Measurements from ENCODE around the gene BBS1. TPM values are rescaled to one million over a fixed set of nuclear protein-coding genes. Genes with fewer than 3 reads are reported as not detected.

The BBS1 gene
- total and polyA plus RNA-seq, 2 donors (not counting 3 experiments of a cell fraction or from before 2014, with no cell fraction given): 29.2 to 32.9 TPM

- CTCF ChIA-PET: interaction anchor here (1.2 to 1.4 kb wide), 2 partner anchors 9 to 119 kb away, joined by 4 to 7 read pairs; partner anchors contain the start of gene CTSF
- dilution Hi-C loops (cut with MboI; ENCODE audit: extremely low pct_ligation_motif_present, low sequenced_read_pairs): no loop called here
- H3K36me3 ChIP-seq (ENCODE audit: control insufficient read depth in 2 of 2, extremely low read depth in 1 of 2, insufficient read depth in 2 of 2, low read length in 2 of 2): no peaks in the 10 kb centered on the region
- no peak overlapping the region for H3K4me2 ChIP-seq (ENCODE audit: insufficient read depth, low read length)
- no peaks in the 10 kb centered on the region for H3K9me1 ChIP-seq (replicated peaks; ENCODE audit: control insufficient read depth, extremely low read depth, insufficient read depth, low read length)
- no peaks in the 10 kb centered on the region for H3K9me3 ChIP-seq (replicated peaks; ENCODE audit: control insufficient read depth, insufficient read depth, low read length)
- H3K4me1 ChIP-seq (ENCODE audit: control insufficient read depth, extremely low read depth, insufficient read depth, low read length): no peaks in the 10 kb centered on the region
- intact Hi-C loops (cut with micrococcal nuclease): no loop called here
- H2AFZ ChIP-seq (ENCODE audit: low read depth, low read length): peak overlapping the region; percentile 55
- peaks cover 5 to 6% of the 10 kb centered on the region in 2 experiments for H3K27me3 ChIP-seq (ENCODE audit: control insufficient read depth in 2 of 2, insufficient read depth in 2 of 2, low read length in 2 of 2)
- H4K20me1 ChIP-seq (replicated peaks; ENCODE audit: control insufficient read depth, extremely low read depth, insufficient read depth, low read length): no peaks in the 10 kb centered on the region
- DNase-seq (ENCODE audit: low read depth, low spot score) (no peak), FAIRE-seq (no peak)
- H3K9ac ChIP-seq (replicated peaks; ENCODE audit: extremely low read depth, insufficient read depth, low read length): no peak overlapping the region
- H3K4me3 ChIP-seq (replicated peaks in 1 of 3; ENCODE audit: insufficient read depth in 1 of 3, low read depth in 1 of 3, low read length in 3 of 3): no peak overlapping the region
- BruUV-seq (replicated peaks): no TSS peak
- POLR2A ChIA-PET: interaction anchor here (0.7 kb wide), 1 partner anchor 13 kb away, joined by 4 read pairs; the partner anchor contains the start of gene ZDHHC24
- no peak for TF ChIP-seq POLR2AphosphoS5 (IDR thresholded peaks at IDR 0.05; ENCODE audit: insufficient read depth, low read depth, low read length)
- peak; percentile 42 for TF ChIP-seq MAX (IDR thresholded peaks at IDR 0.05; ENCODE audit: insufficient read depth, insufficient read length)
- H3K79me2 ChIP-seq (ENCODE audit: control insufficient read depth, insufficient read depth, low read length): no peaks in the 10 kb centered on the region
- no peak overlapping the region for H3K27ac ChIP-seq (ENCODE audit: insufficient read depth, low read depth, low read length)
Measured at GRCh38 chr11:66559142-66559865, 48.9 kb downstream of the BBS1 start.

GRCh38 chr11:66559866-66560676 is 49.6 kb downstream of the BBS1 start:
- Histone ChIP-seq H3K27ac (ENCODE audit: insufficient read depth, low read depth, low read length) (no peak overlapping the region), H3K4me2 (ENCODE audit: insufficient read depth, low read length) (no peak overlapping the region), H2AFZ (ENCODE audit: low read depth, low read length) (no peak overlapping the region), H3K9ac (replicated peaks; ENCODE audit: extremely low read depth, insufficient read depth, low read length) (no peak overlapping the region), H3K9me3 (replicated peaks; ENCODE audit: control insufficient read depth, insufficient read depth, low read length) (no peaks in the 10 kb centered on the region), H3K36me3 (ENCODE audit: control insufficient read depth in 2 of 2, extremely low read depth in 1 of 2, insufficient read depth in 2 of 2, low read length in 2 of 2) (no peaks in the 10 kb centered on the region), H4K20me1 (replicated peaks; ENCODE audit: control insufficient read depth, extremely low read depth, insufficient read depth, low read length) (no peaks in the 10 kb centered on the region), H3K9me1 (replicated peaks; ENCODE audit: control insufficient read depth, extremely low read depth, insufficient read depth, low read length) (no peaks in the 10 kb centered on the region), H3K27me3 (ENCODE audit: control insufficient read depth in 2 of 2, insufficient read depth in 2 of 2, low read length in 2 of 2) (peaks cover 5 to 6% of the 10 kb centered on the region in 2 experiments), H3K4me1 (ENCODE audit: control insufficient read depth, extremely low read depth, insufficient read depth, low read length) (no peaks in the 10 kb centered on the region), H3K4me3 (replicated peaks in 1 of 3; ENCODE audit: insufficient read depth in 1 of 3, low read depth in 1 of 3, low read length in 3 of 3) (no peak overlapping the region), H3K79me2 (ENCODE audit: control insufficient read depth, insufficient read depth, low read length) (no peaks in the 10 kb centered on the region)
- CTCF ChIA-PET: interaction anchor here (1.2 to 1.4 kb wide), 2 partner anchors 8 to 118 kb away, joined by 4 to 7 read pairs; partner anchors contain the start of gene CTSF
- no TSS peak for BruUV-seq (replicated peaks)
- FAIRE-seq (no peak), DNase-seq (ENCODE audit: low read depth, low spot score) (no peak)
- intact Hi-C loops (cut with micrococcal nuclease) (no loop called here), dilution Hi-C loops (cut with MboI; ENCODE audit: extremely low pct_ligation_motif_present, low sequenced_read_pairs) (no loop called here)
- POLR2A ChIA-PET: interaction anchor here (0.7 kb wide), 1 partner anchor 14 kb away, joined by 4 read pairs; the partner anchor contains the start of gene ZDHHC24
- TF ChIP-seq JUN (IDR thresholded peaks at IDR 0.05; ENCODE audit: borderline replicate concordance, insufficient read depth, insufficient read length, low read depth) (no peak), MAX (IDR thresholded peaks at IDR 0.05; ENCODE audit: insufficient read depth, insufficient read length) (no peak), MYC (IDR thresholded peaks at IDR 0.05; ENCODE audit: low read depth, low read length) (no peak), POLR2AphosphoS5 (IDR thresholded peaks at IDR 0.05; ENCODE audit: insufficient read depth, low read depth, low read length) (no peak), FOS (IDR thresholded peaks at IDR 0.05; ENCODE audit: borderline replicate concordance, insufficient read depth, low read length) (no peak), EZH2 (IDR thresholded peaks at IDR 0.05; ENCODE audit: borderline replicate concordance, low read depth, low read length, severe bottlenecking) (no peak), POLR2A (IDR thresholded peaks at IDR 0.05; ENCODE audit: low read depth, low read length) (no peak), GATA2 (IDR thresholded peaks at IDR 0.05; ENCODE audit: insufficient read depth, insufficient read length, low read depth, low read length) (no peak), CTCF (IDR thresholded peaks at IDR 0.05; ENCODE audit: extremely low read depth in 1 of 2, insufficient read depth in 1 of 2, low read depth in 1 of 2, low read length in 2 of 2) (no peak)

All from endothelial cell of umbilical vein (primary cell).